Stimulated activated CD4-positive, alpha-beta T cell treated with anti-CD3 and anti-CD28 coated beads, Interleukin-12 subunit alpha, Interleukin-12 subunit beta, amount 100 ng/mL, for 48 hours (primary cell): ENCODE results near the gene SGCB.
"Not testable (repeated sequence)": the region's sequence is repeated elsewhere in the genome, so short reads cannot be mapped to it uniquely, and the experiment has no call there.

ENCODE experiments used
- DNase-seq, 3 donors: peaks; one replicate each; pipeline ENCODE4 v3.0.0-alpha.2; 2020; ENCODE audit warnings: low read depth in 2 of 3, low spot score in 1 of 3

Gene SGCB

GRCh38 chr4:52038103-52038912 lies at the start of gene SGCB:
SGCB (minus strand) TSS chr4:52038299; CDS start chr4:52038259, 40 bp downstream.
- peak; percentile 36 to 71 (median 53) for DNase-seq

GRCh38 chr4:52086425-52086824 lies 48.3 kb upstream of the SGCB start:
- DNase-seq = not testable (repeated sequence)

- no peak for DNase-seq
Measured at GRCh38 chr4:52081216-52081615, 43.1 kb upstream of the SGCB start.

GRCh38 chr4:52079659-52080058 lies 41.6 kb upstream of the SGCB start:
- no peak for DNase-seq

GRCh38 chr4:52076731-52077130 lies 38.6 kb upstream of the SGCB start:
- DNase-seq = no peak

- DNase-seq = no peak
Measured at GRCh38 chr4:52071791-52072546, 33.9 kb upstream of the SGCB start.

GRCh38 chr4:52069571-52069970 lies 31.5 kb upstream of the SGCB start:
- DNase-seq = no peak

GRCh38 chr4:52059372-52059771 lies 21.3 kb upstream of the SGCB start:
- DNase-seq = no peak

- no peak for DNase-seq
Measured at GRCh38 chr4:52058275-52058674, 20.2 kb upstream of the SGCB start.

- no peak for DNase-seq
Measured at GRCh38 chr4:52057196-52057595, 19.1 kb upstream of the SGCB start.

GRCh38 chr4:52054254-52054653 lies 16.2 kb upstream of the SGCB start:
- DNase-seq = no peak

GRCh38 chr4:52052475-52052780 lies 14.3 kb upstream of the SGCB start:
- DNase-seq = no peak

GRCh38 chr4:52051615-52052474 lies 13.7 kb upstream of the SGCB start:
- no peak for DNase-seq

GRCh38 chr4:52051213-52051614 lies 13.1 kb upstream of the SGCB start, which contains the start of gene SPATA18:
SPATA18 (plus strand) TSS chr4:52051304; CDS start chr4:52051705, 401 bp downstream.
- DNase-seq = no peak

- no peak for DNase-seq
Measured at GRCh38 chr4:52049266-52049665, 11.2 kb upstream of the SGCB start.

- no peak for DNase-seq
Measured at GRCh38 chr4:52045028-52045427, 6.9 kb upstream of the SGCB start.

GRCh38 chr4:52037689-52038102 lies 403 bp downstream of the SGCB start:
- peak in 2 of 3 donors; percentile 4 to 6 for DNase-seq

GRCh38 chr4:52036886-52037530 lies 1.1 kb downstream of the SGCB start:
- DNase-seq = no peak

GRCh38 chr4:52035190-52035589 lies 2.9 kb downstream of the SGCB start:
- no peak for DNase-seq

- no peak for DNase-seq
Measured at GRCh38 chr4:52032005-52032404, 6.1 kb downstream of the SGCB start.

- no peak for DNase-seq
Measured at GRCh38 chr4:52028970-52029369, 9.1 kb downstream of the SGCB start.
